Activated CD8-positive, alpha-beta T cell treated with anti-CD3 and anti-CD28 coated beads for 36 hours (primary cell): ENCODE results near the gene CMTM4. TPM values are rescaled to one million over a fixed set of nuclear protein-coding genes. Genes with fewer than 3 reads are reported as not detected.
A peak's percentile ranks its signal among the peaks of the same experiment; 100 is the strongest.
"Not testable (repeated sequence)": the region's sequence is repeated elsewhere in the genome, so short reads cannot be mapped to it uniquely, and the experiment has no call there.

ENCODE experiments used
- ATAC-seq: fragments of 200-7000 bp; cut with Tn5 transposase; one replicate; pipeline ENCODE4 v1.10.0; 2021; ENCODE audit warnings: mild to moderate bottlenecking, moderate library complexity
- CTCF ChIA-PET: fragments of 350-600 bp; sonication (Branson Sonifier 250); formaldehyde crosslinking; loops from one replicate; lab custom pipeline; 2021; ENCODE audit warnings: antibody characterized with exemption; lab: Charles Lee
- POLR2A ChIA-PET: fragments of 350-600 bp; sonication (Branson Sonifier 250); formaldehyde crosslinking; loops from one replicate; lab custom pipeline; 2021; ENCODE audit warnings: antibody characterized with exemption; lab: Charles Lee
- DNase-seq: peaks from one replicate; pipeline ENCODE4 v3.0.0-alpha.2; 2020
- H3K27ac Mint-ChIP-seq: one replicate; pipeline ENCODE4 v1.8.0; 2021; ENCODE audit warnings: mild to moderate bottlenecking, mixed read lengths
- H3K27me3 Mint-ChIP-seq: one replicate; pipeline ENCODE4 v1.8.0; 2021; ENCODE audit warnings: mixed read lengths
- H3K36me3 Mint-ChIP-seq: one replicate; pipeline ENCODE4 v1.8.0; 2021; ENCODE audit warnings: low read depth, mixed read lengths
- H3K4me1 Mint-ChIP-seq: one replicate; pipeline ENCODE4 v1.8.0; 2021; ENCODE audit warnings: low read depth, mixed read lengths
- H3K4me3 Mint-ChIP-seq: one replicate; pipeline ENCODE4 v1.8.0; 2021; ENCODE audit warnings: mild to moderate bottlenecking, moderate library complexity, mixed read lengths
- H3K9me3 Mint-ChIP-seq: one replicate; pipeline ENCODE4 v1.8.0; 2021; ENCODE audit warnings: mixed read lengths
- intact Hi-C: fragments of 100-400 bp; cut with micrococcal nuclease; formaldehyde crosslinking; loops from one replicate; pipeline ENCODE4 v1.10.0; 2022
- total RNA-seq, 2 experiments: library from RNA; stranded (reverse); gene quantifications; one replicate each; pipeline ENCODE4 v1.2.3, GENCODE V29; 2021
- TF ChIP-seq, protein P1 (sequence below): fragments of 200-600 bp; IDR thresholded peaks from one replicate; pipeline ENCODE4 v1.8.0; 2022; ENCODE audit warnings: antibody characterized with exemption, mild to moderate bottlenecking

The CMTM4 gene
- total RNA-seq, 2 experiments from 2014 or later = 3.2 to 3.5 TPM

DNA sequence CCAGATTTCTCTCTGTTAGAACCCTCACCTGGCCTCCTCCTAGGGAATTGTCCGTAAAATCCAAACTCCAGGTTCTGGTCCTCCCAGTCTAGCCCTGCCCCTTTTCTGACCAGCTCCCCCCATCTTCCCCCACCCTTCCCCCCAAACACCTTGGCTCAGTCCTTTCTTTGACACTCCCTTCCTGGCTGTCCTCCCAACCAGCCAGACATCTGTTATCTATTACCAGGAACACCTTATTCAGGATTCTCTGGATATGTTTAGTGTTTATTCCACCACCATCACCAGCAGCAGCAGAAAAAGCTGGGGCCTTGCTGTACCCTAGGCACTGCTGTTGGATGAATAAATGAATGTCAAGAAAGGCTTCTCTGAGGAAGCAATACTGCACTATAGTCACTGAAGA, 96.1 kb downstream of the CMTM4 start:
- Mint-ChIP-seq H3K27me3 (no peaks in the 10 kb centered on the region), H3K9me3 (peaks cover 6% of the 10 kb centered on the region), H3K4me3 (no peak overlapping the region), H3K27ac (no peak overlapping the region), H3K36me3 (peaks cover 2% of the 10 kb centered on the region), H3K4me1 (peaks cover 36% of the 10 kb centered on the region)
- ChIA-PET CTCF (interaction anchor here (1.3 to 4.2 kb wide), 2 partner anchors 10 to 19 kb away, joined by 3 to 22 read pairs; no protein-coding TSS in a partner anchor), POLR2A (interaction anchor here (1.2 kb wide), 1 partner anchor 10 kb away, joined by 5 read pairs; no protein-coding TSS in a partner anchor)
- ATAC-seq (no peak), DNase-seq (no peak)
- intact Hi-C loops = loop anchor here (5.0 kb wide), 1 partner anchor 48 kb away; the partner anchor contains the start of genes CKLF and TK2
- TF ChIP-seq, protein P1, sequence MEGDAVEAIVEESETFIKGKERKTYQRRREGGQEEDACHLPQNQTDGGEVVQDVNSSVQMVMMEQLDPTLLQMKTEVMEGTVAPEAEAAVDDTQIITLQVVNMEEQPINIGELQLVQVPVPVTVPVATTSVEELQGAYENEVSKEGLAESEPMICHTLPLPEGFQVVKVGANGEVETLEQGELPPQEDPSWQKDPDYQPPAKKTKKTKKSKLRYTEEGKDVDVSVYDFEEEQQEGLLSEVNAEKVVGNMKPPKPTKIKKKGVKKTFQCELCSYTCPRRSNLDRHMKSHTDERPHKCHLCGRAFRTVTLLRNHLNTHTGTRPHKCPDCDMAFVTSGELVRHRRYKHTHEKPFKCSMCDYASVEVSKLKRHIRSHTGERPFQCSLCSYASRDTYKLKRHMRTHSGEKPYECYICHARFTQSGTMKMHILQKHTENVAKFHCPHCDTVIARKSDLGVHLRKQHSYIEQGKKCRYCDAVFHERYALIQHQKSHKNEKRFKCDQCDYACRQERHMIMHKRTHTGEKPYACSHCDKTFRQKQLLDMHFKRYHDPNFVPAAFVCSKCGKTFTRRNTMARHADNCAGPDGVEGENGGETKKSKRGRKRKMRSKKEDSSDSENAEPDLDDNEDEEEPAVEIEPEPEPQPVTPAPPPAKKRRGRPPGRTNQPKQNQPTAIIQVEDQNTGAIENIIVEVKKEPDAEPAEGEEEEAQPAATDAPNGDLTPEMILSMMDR = no peak

DNA sequence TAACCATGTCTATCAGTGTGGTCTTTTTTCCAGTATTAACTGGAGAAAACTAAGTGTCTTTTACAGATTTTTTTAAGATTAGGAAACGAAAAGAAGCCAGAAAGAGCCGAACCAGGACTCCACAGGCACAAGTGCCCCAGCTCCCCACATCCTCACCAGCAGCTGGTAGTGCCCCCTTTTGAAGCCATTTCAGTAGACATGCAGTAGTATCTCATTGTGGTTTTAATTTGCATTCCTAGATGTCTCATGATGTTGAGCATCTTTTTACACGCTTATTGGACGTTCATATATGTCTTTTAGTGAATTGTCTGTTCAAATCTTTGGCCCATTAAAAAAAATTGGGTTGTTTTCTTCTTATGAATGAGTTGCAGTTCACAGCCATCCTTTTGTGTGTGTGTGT, 96.8 kb downstream of the CMTM4 start:
- Mint-ChIP-seq H3K27me3 (no peaks in the 10 kb centered on the region), H3K4me3 (no peak overlapping the region), H3K4me1 (peaks cover 41% of the 10 kb centered on the region), H3K36me3 (peaks cover 2% of the 10 kb centered on the region), H3K9me3 (peaks cover 6% of the 10 kb centered on the region), H3K27ac (no peak overlapping the region)
- ATAC-seq = no peak
- POLR2A ChIA-PET = interaction anchor here (0.9 to 1.0 kb wide), 2 partner anchors 48 to 52 kb away, joined by 3 read pairs; partner anchors contain the start of gene CKLF
- intact Hi-C loops = loop anchor here (5.0 kb wide), 1 partner anchor 47 kb away; the partner anchor contains the start of genes CKLF and TK2
- CTCF ChIA-PET = interaction anchor here (4.2 kb wide), 1 partner anchor 10 kb away, joined by 22 read pairs; no protein-coding TSS in a partner anchor
- TF ChIP-seq, protein P1 = no peak
- peak; percentile 49 for DNase-seq

DNA sequence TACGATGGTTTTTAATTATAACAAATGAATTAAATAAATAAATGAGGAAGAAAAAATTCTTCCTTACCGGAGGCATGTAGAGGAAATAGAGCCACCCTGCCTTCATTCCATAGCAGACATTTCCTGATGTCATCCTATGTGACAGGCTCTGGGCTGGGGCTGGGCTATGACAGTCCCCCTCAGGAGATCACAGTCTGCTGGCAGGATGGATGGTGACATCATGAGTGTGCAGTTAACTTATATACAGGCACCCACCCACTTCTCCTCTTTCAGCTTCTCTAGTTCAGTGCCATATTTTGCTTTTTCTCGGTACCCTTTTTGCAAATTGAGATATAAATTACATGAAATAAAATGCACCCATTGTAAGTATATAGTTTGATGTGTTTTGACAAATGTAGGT, 98.4 kb downstream of the CMTM4 start:
- intact Hi-C loops = no loop called here
- POLR2A ChIA-PET = interaction anchor here (1.1 to 1.6 kb wide), 2 partner anchors 19 to 46 kb away, joined by 3 to 5 read pairs; partner anchors contain the start of genes CKLF and CMTM2
- ATAC-seq = peak; percentile 78
- peak overlapping the region; percentile 71 for H3K27ac Mint-ChIP-seq
- H3K27me3 Mint-ChIP-seq = no peaks in the 10 kb centered on the region
- H3K4me3 Mint-ChIP-seq = no peak overlapping the region
- peak; percentile 57 for DNase-seq
- CTCF ChIA-PET = interaction anchor here (0.9 to 4.2 kb wide), 7 partner anchors 8 to 76 kb away, joined by 3 to 22 read pairs (median 5); no protein-coding TSS in a partner anchor
- TF ChIP-seq, protein P1 = no peak
- H3K4me1 Mint-ChIP-seq = peaks cover 37% of the 10 kb centered on the region
- H3K9me3 Mint-ChIP-seq = peaks cover 6% of the 10 kb centered on the region
- peaks cover 2% of the 10 kb centered on the region for H3K36me3 Mint-ChIP-seq

DNA sequence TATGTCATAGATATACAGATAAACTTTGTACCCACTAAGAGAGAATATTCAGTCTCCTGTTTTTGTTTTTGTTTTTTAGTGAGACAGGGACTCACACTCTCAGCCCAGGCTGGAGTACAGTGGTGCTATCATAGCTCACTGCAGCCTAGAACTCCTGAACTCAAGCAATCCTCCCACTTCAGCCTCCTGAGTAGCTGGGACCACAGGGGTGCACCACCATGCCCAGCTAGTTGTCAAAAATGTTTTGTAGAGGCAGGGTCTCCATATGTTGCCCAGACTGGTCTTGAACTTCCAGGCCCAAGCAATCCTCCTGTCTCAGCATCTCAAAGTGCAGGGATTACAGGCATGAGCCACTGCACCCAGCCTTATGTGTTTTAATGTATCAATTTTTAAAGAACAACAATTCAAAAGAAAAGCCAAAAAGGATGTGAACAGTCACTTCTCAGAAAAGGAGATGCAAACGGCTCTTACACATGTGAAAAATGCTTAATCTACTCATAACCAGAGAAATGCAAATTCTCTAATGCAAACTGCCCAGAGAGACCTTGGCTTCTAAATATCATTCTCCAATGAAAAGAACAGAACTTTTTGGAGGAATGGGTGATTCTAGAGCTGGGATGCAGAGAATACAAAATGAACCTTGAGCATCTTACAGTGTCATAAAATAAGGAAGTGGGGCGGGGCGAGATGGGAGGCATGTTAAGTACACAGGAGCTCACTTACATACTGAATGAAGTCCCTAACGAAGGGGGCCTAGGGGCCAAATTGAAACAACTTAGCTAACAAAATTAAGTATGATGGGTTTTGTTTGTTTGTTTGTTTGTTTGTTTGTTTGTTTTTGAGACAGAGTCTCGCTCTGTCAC, 99.3 kb downstream of the CMTM4 start:
- no peaks in the 10 kb centered on the region for H3K27me3 Mint-ChIP-seq
- peak overlapping the region; percentile 16 for H3K4me3 Mint-ChIP-seq
- peaks cover 6% of the 10 kb centered on the region for H3K9me3 Mint-ChIP-seq
- H3K36me3 Mint-ChIP-seq = peaks cover 2% of the 10 kb centered on the region
- ChIA-PET POLR2A (interaction anchor here (1.1 to 1.6 kb wide), 3 partner anchors 11 to 45 kb away, joined by 3 to 5 read pairs (median 3); partner anchors contain the start of genes CKLF and CMTM2), CTCF (interaction anchor here (1.1 to 4.2 kb wide), 7 partner anchors 7 to 115 kb away, joined by 3 to 22 read pairs (median 5); no protein-coding TSS in a partner anchor)
- intact Hi-C loops = no loop called here
- peak; percentile 63 for ATAC-seq
- TF ChIP-seq, protein P1 = no peak
- peaks cover 33% of the 10 kb centered on the region for H3K4me1 Mint-ChIP-seq
- H3K27ac Mint-ChIP-seq = peak overlapping the region; percentile 79
- peak; percentile 41 for DNase-seq

DNA sequence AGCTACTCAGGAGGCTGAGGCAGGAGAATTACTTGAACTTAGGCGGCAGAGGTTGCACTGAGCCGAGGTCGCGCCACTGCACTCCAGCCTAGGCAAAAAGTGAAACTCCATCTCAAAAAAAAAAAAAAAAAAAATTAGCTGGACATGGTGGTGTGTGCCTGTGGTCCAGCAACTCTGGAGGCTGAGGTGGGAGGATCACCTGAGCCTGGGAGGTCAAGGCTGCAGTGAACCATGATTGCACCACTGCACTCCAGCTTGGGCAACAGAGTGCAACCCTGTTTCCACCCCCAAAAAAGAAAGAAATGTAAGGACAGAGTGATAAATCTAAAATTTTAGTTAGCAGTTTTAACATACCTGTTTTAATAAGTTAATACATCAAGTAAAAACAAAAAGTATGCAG, 100.0 kb downstream of the CMTM4 start:
- H3K27me3 Mint-ChIP-seq, H3K9me3 Mint-ChIP-seq, H3K4me3 Mint-ChIP-seq, intact Hi-C loops, H3K36me3 Mint-ChIP-seq, ATAC-seq, DNase-seq: not testable (repeated sequence)
- ChIA-PET POLR2A (interaction anchor here (0.7 to 1.6 kb wide), 3 partner anchors 11 to 56 kb away, joined by 3 to 4 read pairs (median 3); partner anchors contain the start of gene CKLF), CTCF (interaction anchor here (1.1 to 2.5 kb wide), 4 partner anchors 11 to 114 kb away, joined by 3 to 17 read pairs (median 10); no protein-coding TSS in a partner anchor)
- peaks cover 33% of the 10 kb centered on the region for H3K4me1 Mint-ChIP-seq
- peak overlapping the region; percentile 30 for H3K27ac Mint-ChIP-seq
